Globus pallidus (tissue), 1 donor: ENCODE measurements around the gene KCNK2.

Experiments
- DNase-seq: peaks from one replicate; pipeline ENCODE4 v3.0.0-alpha.2; 2015; ENCODE audit warnings: low spot score

Gene KCNK2

DNA sequence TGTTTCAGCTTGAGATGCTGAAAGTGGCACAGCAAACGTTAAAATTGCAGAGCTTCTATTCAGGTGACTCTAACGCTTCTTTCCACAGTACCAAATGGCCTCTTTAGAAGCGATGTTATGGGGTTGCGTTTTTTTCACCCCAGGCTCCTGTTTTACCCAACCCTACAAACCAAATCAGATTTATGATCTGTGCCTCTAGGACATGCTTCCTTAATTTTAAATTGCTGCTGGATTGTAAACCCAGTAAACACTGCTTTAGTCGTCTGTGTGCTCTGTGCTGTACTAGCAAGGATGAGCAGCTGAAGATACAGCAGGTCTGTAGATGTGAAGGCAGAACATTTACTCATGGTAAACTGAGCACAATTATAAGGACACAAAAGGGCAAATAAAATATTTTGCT, 13.0 kb downstream of the KCNK2 start:
- no peak for DNase-seq

DNA sequence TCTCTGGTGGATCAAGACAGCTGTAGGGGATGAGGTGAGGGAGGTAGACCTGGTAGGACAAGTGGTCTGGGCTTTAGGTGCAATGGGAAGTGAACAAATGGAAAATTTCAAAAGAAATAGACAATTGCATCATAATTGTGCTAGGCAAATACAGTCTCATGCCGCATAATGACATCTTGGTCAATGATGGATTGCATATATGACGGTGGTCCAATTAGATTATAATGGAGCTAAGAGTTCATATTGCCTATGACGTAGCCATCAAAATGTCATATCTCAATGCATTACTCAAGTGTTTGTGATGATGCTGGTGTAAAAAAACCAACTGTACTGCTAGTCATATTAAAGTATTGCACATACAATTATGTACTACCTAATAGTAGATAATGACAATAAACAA, 19.0 kb downstream of the KCNK2 start:
- no peak for DNase-seq

DNA sequence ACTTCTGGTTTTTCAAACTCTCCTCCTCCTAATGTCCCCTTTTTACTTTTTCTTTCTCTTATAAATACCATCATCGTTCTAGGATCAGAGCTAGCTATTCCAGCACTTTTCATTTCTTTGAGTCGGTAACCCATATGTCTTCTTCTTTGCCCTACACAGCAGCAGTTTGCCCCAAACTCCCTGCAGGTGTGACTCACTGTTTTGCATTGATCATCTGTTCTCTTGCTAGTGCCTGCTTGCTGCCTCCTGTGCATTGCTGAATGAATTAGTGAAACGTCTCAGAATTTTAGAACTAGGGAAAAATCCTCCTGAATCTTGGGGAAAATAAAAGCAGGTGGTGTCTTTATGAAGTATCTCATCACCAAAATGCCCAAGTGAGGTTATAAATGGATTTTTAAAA, 21.7 kb downstream of the KCNK2 start:
- DNase-seq, result no peak

DNA sequence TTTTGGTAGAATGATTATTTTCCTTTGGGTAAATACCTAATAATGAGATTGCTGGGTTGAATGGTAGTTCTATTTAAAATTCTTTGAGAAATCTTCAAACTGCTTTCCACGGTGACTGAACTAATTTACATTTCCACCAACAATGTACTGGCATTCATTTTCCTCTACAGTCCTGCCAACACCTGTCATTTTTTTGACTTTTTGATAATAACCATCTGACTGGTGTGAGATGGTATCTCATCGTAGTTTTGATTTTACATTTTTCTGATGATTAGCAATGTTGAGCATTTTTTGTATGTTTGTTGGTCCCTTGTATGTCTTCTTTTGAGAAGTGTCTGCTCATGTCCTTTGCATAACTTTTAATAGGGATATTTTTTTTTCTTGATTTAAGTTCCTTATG, 23.5 kb downstream of the KCNK2 start:
- DNase-seq, result no peak

DNA sequence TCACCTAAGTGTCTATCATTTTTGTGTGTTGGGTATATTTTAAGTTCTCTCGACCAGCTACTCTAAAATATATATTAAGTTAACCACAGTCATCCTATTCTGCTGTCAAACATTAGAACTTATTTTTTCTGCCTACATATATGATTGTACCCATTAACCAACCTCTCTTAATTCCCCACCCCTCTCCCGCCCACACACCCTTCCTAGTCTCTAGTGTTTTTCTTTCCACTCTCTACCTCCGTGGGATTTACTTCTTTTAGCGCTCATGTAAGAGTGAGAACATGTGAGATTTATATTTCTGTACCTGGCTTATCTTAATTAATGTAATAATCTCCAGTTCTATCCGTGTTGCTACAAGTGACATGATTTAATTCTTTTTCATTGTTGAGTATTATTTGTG, 26.6 kb downstream of the KCNK2 start:
- DNase-seq, result no peak

DNA sequence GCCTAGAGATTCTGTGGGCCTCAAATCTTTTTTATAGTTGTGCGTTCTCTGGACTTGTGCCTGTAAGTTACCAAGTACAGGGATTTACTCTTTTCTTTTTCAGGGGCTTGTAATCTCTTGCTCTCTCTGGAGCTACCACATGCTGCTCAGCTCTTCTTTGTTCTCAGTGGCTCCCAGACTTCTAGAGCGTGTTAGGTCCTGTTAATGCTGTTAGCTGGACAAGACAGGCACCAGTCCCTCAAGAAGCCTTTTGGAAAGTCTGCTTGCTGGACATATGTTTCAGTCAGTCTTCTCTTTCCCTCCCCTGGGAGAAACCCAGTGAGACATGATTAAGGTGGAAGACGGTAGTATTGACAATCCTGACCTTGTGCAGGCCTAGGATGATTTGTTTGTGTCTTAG, 29.4 kb downstream of the KCNK2 start:
- no peak for DNase-seq

DNA sequence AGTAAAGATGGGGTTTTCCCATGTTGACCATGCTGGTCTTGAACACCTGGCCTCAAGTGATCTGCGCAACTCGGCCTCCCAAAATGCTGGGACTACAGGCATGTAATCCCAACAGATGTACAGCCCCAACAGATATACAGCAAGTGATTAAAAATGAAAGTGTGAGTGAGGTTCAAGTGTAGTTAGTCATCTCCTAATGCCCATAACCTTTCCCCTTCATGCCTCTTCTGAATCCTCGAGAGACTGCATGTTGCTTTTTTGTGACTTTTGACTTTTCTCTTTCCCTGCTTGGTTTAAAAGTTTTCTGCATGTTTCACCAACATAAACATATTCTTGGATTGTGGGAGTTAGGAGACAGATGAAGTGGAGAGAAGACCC, 31.2 kb downstream of the KCNK2 start:
- no peak for DNase-seq

DNA sequence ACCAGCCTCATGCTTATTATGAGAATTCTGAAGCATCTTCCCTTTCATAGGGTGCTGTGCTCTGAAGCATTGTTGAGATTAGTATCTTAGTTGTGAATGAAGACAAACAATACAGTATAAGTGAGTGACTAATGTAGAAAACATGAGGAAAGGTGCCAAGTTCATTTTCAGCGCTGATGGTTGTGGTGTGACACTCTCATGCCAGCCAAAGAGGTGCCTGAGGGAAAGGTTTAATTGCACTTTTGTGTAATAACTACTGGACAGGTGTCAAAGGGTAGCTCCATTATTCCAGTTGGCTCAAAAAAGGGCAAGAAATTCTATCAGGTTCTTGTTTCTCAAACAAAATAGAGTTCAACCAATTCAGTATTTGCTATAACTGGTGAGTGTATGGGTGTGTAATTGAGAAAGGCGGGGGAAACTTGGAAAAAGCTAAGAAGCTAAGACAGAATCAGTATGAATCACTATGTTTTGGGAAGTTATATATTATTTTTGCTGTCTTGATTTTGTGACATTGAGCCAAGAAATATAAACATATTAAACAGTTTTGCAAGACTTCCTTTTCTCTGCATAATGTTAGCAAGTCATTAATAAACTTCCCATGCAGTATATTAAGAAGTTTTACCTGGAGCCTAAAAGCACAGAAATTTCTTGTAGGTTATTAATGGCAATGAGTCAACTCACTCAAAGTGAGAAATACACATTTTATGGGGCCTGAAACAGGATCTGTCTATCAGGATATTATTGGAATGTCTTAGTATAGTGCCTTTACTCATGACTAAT, 31.8 kb downstream of the KCNK2 start:
- no peak for DNase-seq

DNA sequence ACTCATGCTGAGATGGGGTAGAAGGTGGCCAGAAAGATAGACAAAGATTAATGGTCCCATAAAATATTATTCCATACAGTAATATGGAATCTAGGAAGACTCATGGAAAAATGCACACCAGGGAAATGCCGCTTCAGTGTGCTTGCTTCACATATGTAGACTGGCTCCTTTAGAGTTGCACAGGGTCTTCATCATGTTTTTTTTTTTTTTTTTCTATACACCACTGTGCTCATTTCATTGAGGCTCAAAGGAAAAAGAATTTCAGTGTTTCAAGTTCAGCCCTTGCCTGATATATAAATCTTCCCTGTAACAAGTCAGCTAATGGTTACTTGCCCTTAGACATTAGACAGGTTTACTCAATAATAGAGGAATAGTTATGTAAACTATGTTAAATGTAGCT, 33.2 kb downstream of the KCNK2 start:
- DNase-seq, result no peak

DNA sequence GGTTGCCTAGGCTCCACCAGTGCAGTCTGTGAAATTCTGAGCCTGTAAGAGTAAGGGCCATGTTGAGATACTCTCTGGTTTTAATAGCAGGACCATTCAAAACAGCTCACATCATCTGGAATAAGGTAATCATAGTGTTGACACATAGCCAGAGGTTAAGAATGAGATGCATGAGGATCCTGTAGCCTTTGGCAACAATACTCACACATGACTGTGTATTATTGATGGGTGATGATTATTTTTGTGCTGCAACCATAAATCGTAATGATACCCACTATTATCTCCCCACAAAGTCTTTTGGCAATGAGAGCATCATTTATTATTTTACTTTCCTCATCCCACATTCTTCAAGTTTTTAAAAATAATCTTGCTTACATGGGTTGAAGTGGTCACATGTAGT, 35.5 kb downstream of the KCNK2 start:
- DNase-seq, result no peak

DNA sequence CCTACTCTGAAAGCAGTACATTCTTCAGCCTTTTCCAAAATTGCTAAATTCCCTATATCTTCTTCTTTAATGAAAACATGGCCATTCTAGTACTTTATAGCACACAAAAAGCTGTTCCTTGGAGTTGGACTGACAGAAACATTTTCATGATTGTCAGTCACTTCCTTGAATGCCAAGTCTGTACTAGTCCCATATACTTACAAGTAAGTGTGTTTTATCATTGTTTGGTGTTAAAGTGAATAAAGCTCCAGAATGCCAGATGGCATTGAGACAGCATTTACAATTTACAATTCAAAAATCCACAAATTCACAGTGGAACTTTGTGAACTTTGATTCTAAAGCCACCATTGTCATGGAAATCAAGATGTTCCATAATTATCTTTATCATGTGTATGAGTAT, 36.5 kb downstream of the KCNK2 start:
- DNase-seq, result no peak

DNA sequence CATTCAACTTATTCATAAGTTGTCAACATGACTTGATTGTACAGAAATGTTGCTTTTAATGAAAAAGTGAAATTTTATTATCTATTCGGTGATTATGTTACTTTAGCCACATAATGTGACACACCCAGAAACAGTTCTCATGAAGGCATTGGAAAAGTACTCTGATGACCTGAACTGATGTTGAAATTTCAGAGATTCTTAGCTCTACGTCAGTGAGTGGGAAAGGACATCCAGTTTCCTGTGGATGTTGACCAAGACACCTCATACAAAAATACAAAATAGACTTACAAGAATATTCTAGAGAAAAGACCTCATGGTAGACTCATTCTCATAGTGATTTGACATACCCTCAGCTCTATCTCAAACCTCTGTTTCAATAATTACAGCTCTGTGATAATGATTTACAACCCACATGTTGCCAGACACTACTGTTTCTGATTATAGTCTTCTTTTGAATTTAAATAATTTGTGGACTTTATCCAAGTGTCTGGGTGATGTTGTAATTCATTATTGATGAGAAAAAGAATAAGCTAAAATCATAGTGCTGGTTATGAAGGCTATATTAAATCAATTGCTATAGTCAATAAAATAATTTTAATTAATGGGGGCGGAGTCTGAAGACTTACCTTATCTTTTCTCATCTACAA, 37.3 kb downstream of the KCNK2 start:
- no peak for DNase-seq

DNA sequence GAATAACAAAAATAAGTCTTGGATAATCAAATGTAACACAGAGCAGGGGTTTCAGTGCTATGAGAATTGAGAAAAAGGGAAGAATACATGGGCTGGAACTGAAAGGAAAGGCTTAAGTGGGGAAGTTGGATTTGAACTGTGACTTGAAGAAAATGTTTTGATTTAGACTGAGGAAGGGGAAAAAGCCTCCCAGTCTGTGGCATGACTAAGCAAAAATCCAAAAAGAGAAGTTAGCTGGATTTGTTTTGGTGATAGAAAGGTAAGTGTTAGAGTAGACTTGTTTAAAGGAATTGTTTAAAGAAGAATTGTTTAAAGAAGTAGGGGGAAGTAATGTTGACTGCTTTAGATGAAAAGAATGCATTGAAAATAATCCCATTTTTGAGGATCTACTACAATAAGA, 46.0 kb downstream of the KCNK2 start:
- no peak for DNase-seq

DNA sequence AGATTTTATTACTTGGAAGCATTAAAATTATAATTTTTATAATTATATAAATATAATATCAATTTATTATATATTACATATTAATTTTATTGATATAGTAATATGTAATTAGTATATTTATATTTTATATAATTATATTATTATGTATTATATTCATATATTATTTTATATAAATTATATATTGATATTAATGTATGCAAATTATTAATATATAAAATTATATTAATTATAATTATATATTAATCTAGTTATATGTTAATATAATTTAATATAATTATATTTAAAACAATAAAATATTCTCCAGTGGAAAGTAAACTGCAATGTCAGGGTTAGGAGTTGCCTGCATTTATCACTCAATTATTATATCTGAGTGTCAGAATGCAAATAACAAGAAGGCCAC, 48.8 kb downstream of the KCNK2 start:
- DNase-seq, result no peak

DNA sequence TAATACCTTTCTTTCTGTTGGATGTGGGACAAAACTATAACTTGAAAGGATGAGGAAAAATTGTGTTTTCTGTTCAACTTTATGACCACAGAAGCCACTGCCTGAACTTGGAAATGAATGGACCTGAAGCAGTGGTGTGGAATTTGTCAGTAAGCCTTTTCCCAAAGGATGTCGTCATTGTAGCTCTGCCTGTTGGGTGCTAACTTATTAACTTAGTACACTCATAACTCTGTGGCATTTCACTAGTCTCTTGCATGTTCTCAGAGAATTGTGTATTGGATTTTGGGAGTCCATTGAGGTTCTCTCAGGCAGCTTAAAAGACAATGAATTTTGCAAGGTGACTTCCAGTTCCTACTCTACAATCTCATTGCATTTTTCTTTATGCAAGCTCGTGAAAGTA, 49.6 kb downstream of the KCNK2 start:
- DNase-seq, result no peak

DNA sequence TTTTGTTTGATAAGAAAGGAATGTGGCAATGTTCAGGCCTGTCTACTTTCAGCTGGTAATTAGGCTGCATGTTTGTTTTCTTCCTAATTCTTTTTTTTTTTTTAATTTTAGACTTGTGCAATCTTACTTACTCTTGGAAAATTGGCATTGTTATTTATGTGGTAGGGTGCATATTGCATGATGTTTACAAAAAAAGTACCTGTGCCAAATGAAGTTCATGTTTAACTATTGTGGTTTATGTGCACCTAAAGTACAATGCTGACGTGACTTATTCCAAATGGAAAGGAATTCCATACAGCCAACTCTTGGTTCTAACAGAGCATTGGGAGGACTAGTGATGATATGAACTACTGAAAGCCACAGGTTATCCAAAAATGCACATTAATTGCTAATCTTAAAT, 51.0 kb downstream of the KCNK2 start:
- DNase-seq, result no peak

DNA sequence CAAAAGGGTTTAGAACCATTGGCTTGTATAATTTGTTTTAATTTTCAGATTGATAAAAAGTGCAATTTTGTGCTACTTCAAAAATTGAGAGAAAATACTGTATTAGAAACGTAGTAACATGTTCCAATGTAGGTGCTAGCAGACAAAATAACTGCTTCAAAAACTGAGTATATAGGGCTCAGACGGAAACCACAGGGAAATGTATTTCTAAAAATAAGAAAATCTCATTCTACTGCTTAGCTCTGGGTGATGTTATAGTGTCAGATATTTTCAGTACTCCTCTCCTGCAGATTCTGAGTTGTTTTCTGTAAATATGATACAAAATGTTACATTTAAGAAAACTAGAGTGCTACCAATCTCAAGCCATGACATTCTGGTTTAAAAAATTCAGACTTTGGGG, 55.4 kb downstream of the KCNK2 start:
- DNase-seq, result no peak

DNA sequence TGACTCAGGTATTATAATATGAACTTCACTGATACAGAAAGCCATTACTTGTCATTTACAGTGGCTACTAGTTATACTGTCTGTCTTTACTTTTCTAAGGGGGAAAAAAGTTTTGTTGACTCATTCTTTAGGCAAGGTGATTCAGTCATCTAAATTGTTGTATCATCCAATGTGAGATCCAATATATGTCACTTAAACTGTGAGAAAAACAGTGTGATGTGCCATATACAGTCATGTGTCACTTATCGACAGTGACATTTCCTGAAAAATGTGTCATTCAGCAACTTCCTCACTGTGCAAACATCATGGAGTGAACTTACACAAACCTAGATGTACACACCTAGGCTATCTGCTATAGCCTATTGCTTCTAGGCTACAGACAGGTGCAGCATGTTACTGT, 57.6 kb downstream of the KCNK2 start:
- DNase-seq, result no peak

DNA sequence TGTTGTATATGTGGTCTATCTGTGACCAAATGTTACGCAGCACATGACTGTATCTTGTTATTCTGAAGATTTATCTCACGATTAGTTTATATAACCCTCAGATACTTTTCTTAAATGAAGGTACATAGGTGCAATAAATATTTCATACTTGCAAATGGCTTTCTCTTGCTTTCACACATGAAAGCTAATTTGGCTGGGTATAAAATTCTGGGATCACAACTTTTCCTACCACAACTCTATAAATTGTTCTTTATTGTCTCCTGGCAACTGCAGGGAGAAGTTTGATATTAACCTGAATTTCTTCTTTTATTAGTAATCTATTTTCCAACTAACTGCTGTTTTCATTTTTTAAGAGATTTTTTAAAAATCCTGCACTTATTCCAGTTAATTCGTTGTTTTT, 58.9 kb downstream of the KCNK2 start:
- no peak for DNase-seq

DNA sequence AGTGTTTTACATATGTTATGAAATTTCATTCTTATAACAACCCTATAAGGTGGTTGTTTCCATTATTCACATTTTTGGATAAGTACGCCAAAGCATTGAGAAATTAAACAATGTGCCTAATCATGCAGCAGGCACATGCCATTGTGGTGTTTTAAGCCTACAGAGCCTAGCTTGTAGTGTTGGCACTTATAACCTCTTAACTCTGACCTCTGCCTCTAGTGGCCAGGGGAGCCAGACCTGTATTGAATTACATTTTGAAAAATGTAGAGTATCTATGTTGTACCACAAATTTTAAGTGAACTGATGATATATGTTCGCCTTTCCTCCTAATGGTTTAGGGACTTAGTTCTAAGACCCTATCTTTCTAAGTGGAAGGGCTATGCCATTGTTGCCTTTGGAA, 61.0 kb downstream of the KCNK2 start:
- DNase-seq, result no peak

DNA sequence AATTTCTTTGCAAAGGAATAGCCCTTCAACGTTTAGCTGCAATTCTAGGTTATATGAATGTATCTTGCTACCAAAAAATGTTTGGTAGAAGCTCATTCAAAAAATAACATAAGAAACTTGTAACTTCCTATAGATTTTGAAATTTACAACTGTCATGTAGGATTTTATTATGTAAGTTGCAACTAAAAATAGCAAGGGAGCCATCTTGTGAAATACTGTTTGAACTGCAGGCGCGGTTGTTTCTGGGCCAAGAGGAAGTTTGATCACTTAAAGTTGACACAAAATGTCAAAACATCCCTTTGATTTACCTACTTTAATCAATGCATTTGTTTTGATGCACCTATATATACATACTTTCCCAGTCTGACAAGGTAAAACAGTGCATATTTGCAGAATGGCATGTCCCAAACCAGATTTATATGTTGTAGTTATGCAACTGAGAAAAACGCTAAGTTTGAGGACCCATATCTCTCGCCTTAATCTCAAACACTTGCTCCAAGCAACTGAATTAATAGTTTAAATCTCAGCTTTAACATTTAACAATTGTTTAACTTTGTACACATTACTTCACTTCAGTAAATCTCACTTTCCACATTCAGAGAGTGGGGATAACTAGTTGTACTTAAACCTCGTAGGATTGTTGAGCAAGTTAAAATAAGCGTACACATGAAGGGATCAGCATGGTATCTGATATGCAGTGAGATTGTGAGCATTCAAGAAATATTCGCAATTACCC, 63.9 kb downstream of the KCNK2 start:
- DNase-seq, result no peak

DNA sequence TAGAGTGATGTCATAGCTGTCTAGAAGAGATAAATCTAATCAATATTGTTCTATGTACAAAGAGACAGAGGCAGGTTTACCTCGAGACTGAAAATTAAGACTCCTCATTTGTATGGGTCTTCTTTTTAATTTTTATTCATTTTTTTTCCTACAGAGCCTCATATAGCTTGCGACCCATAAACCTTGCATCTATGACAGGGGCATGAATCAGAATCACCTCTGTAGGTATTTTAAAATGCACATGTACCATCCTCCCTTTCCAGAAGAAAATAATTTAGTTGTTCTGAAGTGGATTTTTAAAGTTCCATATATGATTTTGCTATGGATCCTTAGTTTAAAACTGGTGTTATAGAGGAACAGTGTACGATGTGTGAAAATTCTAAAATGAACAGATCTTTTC, 64.5 kb downstream of the KCNK2 start:
- no peak for DNase-seq

DNA sequence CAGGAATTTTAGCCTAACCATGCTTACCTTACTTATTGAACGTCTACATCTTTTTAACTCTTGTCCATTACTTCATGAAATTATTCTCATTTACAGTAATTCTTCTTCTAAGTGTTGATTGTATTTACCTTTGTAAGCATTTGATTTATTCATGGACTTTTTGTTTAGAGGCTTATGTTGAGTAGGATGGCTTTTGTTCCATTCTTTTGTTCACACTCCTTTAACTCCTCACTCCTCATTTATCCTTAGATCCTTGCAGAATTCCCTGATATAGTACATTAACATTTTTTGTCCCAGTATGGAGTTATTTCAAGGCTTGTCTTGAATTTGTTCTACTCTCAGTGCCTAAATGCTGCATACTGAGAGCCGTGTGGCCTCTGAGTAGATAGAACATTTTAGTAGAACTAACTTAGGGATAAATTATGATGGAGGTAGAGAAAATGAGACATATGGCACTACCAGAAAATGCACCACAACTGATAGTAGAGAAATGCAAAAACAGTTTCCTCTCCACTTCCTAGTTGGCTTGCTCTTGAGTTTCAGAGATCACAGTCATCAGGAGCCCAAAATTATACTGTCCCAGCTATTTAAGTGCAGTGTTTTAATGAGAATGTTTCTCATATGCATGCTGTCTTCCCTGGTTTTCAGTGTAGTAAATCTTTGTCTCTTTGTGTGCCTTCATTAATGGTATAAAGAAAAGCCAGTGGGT, 69.5 kb downstream of the KCNK2 start:
- DNase-seq, result no peak
